B cell (primary cell): Measurements from ENCODE around the gene FXR1.

Experiments
- EZH2 ChIP-seq: IDR thresholded peaks from 2 replicates; pipeline ENCODE4 v1.6.1; 2012; ENCODE audit warnings: borderline replicate concordance, low read depth, mild to moderate bottlenecking, moderate library complexity, low read length; ENCODE audit not compliant: insufficient read depth, poor library complexity, severe bottlenecking
- TF ChIP-seq, protein P1 (sequence below): fragments of 200-600 bp; IDR thresholded peaks from one replicate; pipeline ENCODE4 v1.8.0; 2022; ENCODE audit warnings: antibody characterized with exemption, mild to moderate bottlenecking

DNA sequence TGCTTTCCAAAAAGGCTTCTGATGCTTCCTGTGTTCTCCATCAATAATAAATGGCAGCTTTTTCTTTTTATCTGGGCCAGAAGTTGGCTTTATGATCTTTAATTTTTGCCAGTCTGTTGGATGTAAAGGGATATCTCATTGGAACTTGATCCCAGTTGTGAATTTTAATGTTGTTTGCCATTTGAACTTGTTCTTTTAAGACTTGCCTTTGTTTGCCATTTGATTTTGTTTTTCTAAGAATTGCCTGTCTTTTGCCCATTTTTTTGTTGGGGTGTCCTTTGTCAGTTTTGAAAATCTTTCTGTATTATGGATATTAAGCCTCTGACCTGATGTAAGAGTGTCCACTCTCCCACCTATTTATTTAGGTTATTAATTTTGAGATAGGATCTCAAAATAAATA, 9.8 kb downstream of the FXR1 start:
- TF ChIP-seq, protein P1, sequence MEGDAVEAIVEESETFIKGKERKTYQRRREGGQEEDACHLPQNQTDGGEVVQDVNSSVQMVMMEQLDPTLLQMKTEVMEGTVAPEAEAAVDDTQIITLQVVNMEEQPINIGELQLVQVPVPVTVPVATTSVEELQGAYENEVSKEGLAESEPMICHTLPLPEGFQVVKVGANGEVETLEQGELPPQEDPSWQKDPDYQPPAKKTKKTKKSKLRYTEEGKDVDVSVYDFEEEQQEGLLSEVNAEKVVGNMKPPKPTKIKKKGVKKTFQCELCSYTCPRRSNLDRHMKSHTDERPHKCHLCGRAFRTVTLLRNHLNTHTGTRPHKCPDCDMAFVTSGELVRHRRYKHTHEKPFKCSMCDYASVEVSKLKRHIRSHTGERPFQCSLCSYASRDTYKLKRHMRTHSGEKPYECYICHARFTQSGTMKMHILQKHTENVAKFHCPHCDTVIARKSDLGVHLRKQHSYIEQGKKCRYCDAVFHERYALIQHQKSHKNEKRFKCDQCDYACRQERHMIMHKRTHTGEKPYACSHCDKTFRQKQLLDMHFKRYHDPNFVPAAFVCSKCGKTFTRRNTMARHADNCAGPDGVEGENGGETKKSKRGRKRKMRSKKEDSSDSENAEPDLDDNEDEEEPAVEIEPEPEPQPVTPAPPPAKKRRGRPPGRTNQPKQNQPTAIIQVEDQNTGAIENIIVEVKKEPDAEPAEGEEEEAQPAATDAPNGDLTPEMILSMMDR = no peak
- no peak for TF ChIP-seq EZH2
